OCI-LY7 (cell line): ENCODE data around the gene ZFYVE28.

Experiments
- CTCF ChIP-seq: fragments of 200-600 bp; sonication (generic); conservative IDR thresholded peaks from 2 replicates; pipeline ENCODE4 v1.5.1; 2014; ENCODE audit warnings: mild to moderate bottlenecking, antibody characterized with exemption, low read length, moderate library complexity, mixed read lengths
- EZH2phosphoT487 ChIP-seq: fragments of 200-600 bp; sonication (generic); IDR thresholded peaks from 2 replicates; pipeline ENCODE4 v1.6.1; 2018; ENCODE audit warnings: low read depth, borderline replicate concordance, mild to moderate bottlenecking, mixed run types, antibody characterized with exemption, low read length, moderate library complexity, mixed read lengths

GRCh38 chr4:2300431-2301224 lies 117.8 kb downstream of the ZFYVE28 start:
- TF ChIP-seq EZH2phosphoT487 = no peak
- no peak for TF ChIP-seq CTCF
